ENCODE measurements around the gene ZNG1B.
"Not testable (repeated sequence)": the region's sequence is repeated elsewhere in the genome, so short reads cannot be mapped to it uniquely, and the experiment has no call there.

ZNG1B gene

GRCh38 chr2:113437508-113438465 is at the start of gene ZNG1B:
TSS of gene ZNG1B (plus strand) at chr2:113437691. CDS start at chr2:113437869, 178 bp downstream.
- peak; percentile 81 for DNase-seq

- DNase-seq, result peak; percentile 52
Measured at GRCh38 chr2:113390124-113390849, 47.2 kb upstream of the ZNG1B start.

GRCh38 chr2:113391073-113391472 is 46.4 kb upstream of the ZNG1B start:
- no peak for DNase-seq

GRCh38 chr2:113406114-113406513 is 31.4 kb upstream of the ZNG1B start:
- DNase-seq, result no peak

- no peak for DNase-seq
Measured at GRCh38 chr2:113407446-113408099, 29.9 kb upstream of the ZNG1B start.

GRCh38 chr2:113411725-113412352 is 25.7 kb upstream of the ZNG1B start:
- not testable (repeated sequence) for DNase-seq

GRCh38 chr2:113412774-113413173 is 24.7 kb upstream of the ZNG1B start:
- not testable (repeated sequence) for DNase-seq

GRCh38 chr2:113431773-113432172 is 5.7 kb upstream of the ZNG1B start:
- not testable (repeated sequence) for DNase-seq

- DNase-seq, result not testable (repeated sequence)
Measured at GRCh38 chr2:113433468-113433867, 4.0 kb upstream of the ZNG1B start.

GRCh38 chr2:113465770-113466169 is 28.3 kb downstream of the ZNG1B start:
- not testable (repeated sequence) for DNase-seq

GRCh38 chr2:113476688-113477368 is 39.3 kb downstream of the ZNG1B start:
- not testable (repeated sequence) for DNase-seq

GRCh38 chr2:113496527-113496926 is 59.0 kb downstream of the ZNG1B start:
- DNase-seq, result not testable (repeated sequence)

GRCh38 chr2:113498365-113498764 is 60.9 kb downstream of the ZNG1B start, which contains the start of gene FOXD4L1:
TSS of gene FOXD4L1 (plus strand) at chr2:113498665. CDS start at chr2:113499257, 592 bp downstream.
- DNase-seq, result not testable (repeated sequence)

GRCh38 chr2:113499019-113499885 is 61.8 kb downstream of the ZNG1B start:
- not testable (repeated sequence) for DNase-seq

- DNase-seq, result not testable (repeated sequence)
Measured at GRCh38 chr2:113499886-113500722, 62.6 kb downstream of the ZNG1B start.

GRCh38 chr2:113500723-113501038 is 63.2 kb downstream of the ZNG1B start:
- DNase-seq, result not testable (repeated sequence)

- not testable (repeated sequence) for DNase-seq
Measured at GRCh38 chr2:113502216-113503093, 65.0 kb downstream of the ZNG1B start.

- DNase-seq, result peak; percentile 28
Measured at GRCh38 chr2:113503094-113504042, 65.9 kb downstream of the ZNG1B start.

All from activated naive CD4-positive, alpha-beta T cell treated with anti-CD3 and anti-CD28 coated beads, Interleukin-2, amount 50 U/mL, for 16 hours (primary cell).